A549 (cell line): Measurements from ENCODE around the gene FBXO34. TPM values are rescaled to one million over a fixed set of nuclear protein-coding genes. Genes with fewer than 3 reads are reported as not detected.

Experiments used
- ATAC-seq, 2 experiments: fragments of 200-7000 bp in 1 of 2; fragments of >200 bp in 1 of 2; cut with Nextera tagmentation in 1 of 2; cut with Tn5 transposase in 1 of 2; 3 replicates each; pipeline versions ENCODE4 v1.8.0 to v1.9.1; 2018 to 2020; ENCODE audit warnings: mild to moderate bottlenecking in 1 of 2, moderate library complexity in 1 of 2
- CTCF ChIA-PET: fragments of 300-600 bp; sonication (Branson Sonifier 250); formaldehyde crosslinking; extraction: SDS; loops from one replicate; lab custom pipeline; 2021; ENCODE audit warnings: antibody characterized with exemption, inconsistent platforms; lab: Yijun Ruan, JAX
- POLR2A ChIA-PET: fragments of 350-600 bp; formaldehyde crosslinking; extraction: SDS; loops from one replicate; lab custom pipeline; 2021; ENCODE audit warnings: antibody characterized with exemption, inconsistent platforms; lab: Yijun Ruan, JAX
- DNase-seq, 2 experiments: peaks; one replicate each; pipeline versions ENCODE4 v3.0.0 to v3.0.0-alpha.2; 2011 to 2016; ENCODE audit warnings: low read depth in 1 of 2, low spot score in 1 of 2
- FAIRE-seq: peaks from 2 replicates; lab custom pipeline; 2011; peaks lifted over from hg19 to GRCh38; lab: Jason Lieb, UNC
- H3K27ac ChIP-seq, 2 experiments: fragments of >200 bp; sonication (Bioruptor Twin); formaldehyde crosslinking; 3 replicates each; pipeline ENCODE4 v1.5.1; 2016 to 2017
- H3K4me1 ChIP-seq: fragments of >200 bp; sonication (Bioruptor Twin); formaldehyde crosslinking; 3 replicates; pipeline ENCODE4 v1.6.1; 2016
- H3K4me2 ChIP-seq: fragments of >200 bp; sonication (Bioruptor Twin); formaldehyde crosslinking; 3 replicates; pipeline ENCODE4 v1.6.1; 2016
- H3K4me3 ChIP-seq: fragments of >200 bp; sonication (Bioruptor Twin); formaldehyde crosslinking; 3 replicates; pipeline ENCODE4 v1.5.1; 2016
- H3K9me3 ChIP-seq: fragments of >200 bp; sonication (Bioruptor Twin); formaldehyde crosslinking; 3 replicates; pipeline ENCODE4 v1.6.1; 2016
- BCL3 ChIP-seq: fragments of >200 bp; sonication (Bioruptor Twin); formaldehyde crosslinking; IDR thresholded peaks from 3 replicates; pipeline ENCODE4 v1.6.1; 2016
- CBX8 ChIP-seq: fragments of 200-600 bp; sonication (generic); IDR thresholded peaks from 2 replicates; pipeline ENCODE4 v1.6.1; 2016
- CEBPB ChIP-seq, 2 experiments: fragments of >200 bp in 1 of 2; sonication (Bioruptor Twin) in 1 of 2; formaldehyde crosslinking in 1 of 2; IDR thresholded peaks; 2 replicates each; pipeline ENCODE4 v1.6.1; 2012 to 2016
- CHD2 ChIP-seq: fragments of 150-350 bp; IDR thresholded peaks from 2 replicates; pipeline ENCODE4 v1.6.1; 2014; ENCODE audit warnings: low read length; ENCODE audit not compliant: partially characterized antibody
- CHD4 ChIP-seq: fragments of 200-600 bp; sonication (generic); IDR thresholded peaks from 2 replicates; pipeline ENCODE4 v1.6.1; 2016; ENCODE audit warnings: antibody characterized with exemption, mild to moderate bottlenecking, borderline replicate concordance
- CTCF ChIP-seq: fragments of >200 bp; sonication (Bioruptor Twin); formaldehyde crosslinking; IDR thresholded peaks from 3 replicates; pipeline ENCODE4 v1.5.1; 2016
- EP300 ChIP-seq, 2 experiments: fragments of >200 bp; sonication (Bioruptor Twin); formaldehyde crosslinking; IDR thresholded peaks; 2 replicates in 1 of 2; 3 replicates in 1 of 2; pipeline ENCODE4 v1.6.1; 2016 to 2017
- ESRRA ChIP-seq: fragments of 150-350 bp; IDR thresholded peaks from 2 replicates; pipeline ENCODE4 v1.6.1; 2014; ENCODE audit warnings: mild to moderate bottlenecking, low read length, borderline replicate concordance
- FOSL2 ChIP-seq, 2 experiments: fragments of 450-650 bp in 1 of 2; fragments of >200 bp in 1 of 2; sonication (Bioruptor Twin) in 1 of 2; formaldehyde crosslinking; IDR thresholded peaks; 2 replicates each; pipeline versions ENCODE4 v1.5.0 to v1.6.1; 2016 to 2020; ENCODE audit warnings: mild to moderate bottlenecking in 1 of 2, moderate library complexity in 1 of 2
- GATA3 ChIP-seq: IDR thresholded peaks from 2 replicates; pipeline ENCODE4 v1.6.1; 2012; ENCODE audit warnings: borderline replicate concordance
- HDAC2 ChIP-seq: fragments of 200-600 bp; sonication (generic); IDR thresholded peaks from 2 replicates; pipeline ENCODE4 v1.6.1; 2016
- HES2 ChIP-seq: fragments of >200 bp; sonication (Bioruptor Twin); formaldehyde crosslinking; IDR thresholded peaks from 2 replicates; pipeline ENCODE4 v1.6.1; 2016
- HEYL ChIP-seq: fragments of 250-450 bp; sonication (Bioruptor Pico); IDR thresholded peaks from 2 replicates; pipeline ENCODE4 v1.8.0; 2021; ENCODE audit warnings: mild to moderate bottlenecking, moderate library complexity
- HOXA7 ChIP-seq: fragments of 250-450 bp; sonication (Bioruptor Pico); IDR thresholded peaks from 2 replicates; pipeline ENCODE4 v1.5.0; 2020; ENCODE audit warnings: mild to moderate bottlenecking, moderate library complexity
- JUNB ChIP-seq: fragments of >200 bp; sonication (Bioruptor Twin); formaldehyde crosslinking; IDR thresholded peaks from 2 replicates; pipeline ENCODE4 v1.6.1; 2016
- MAFK ChIP-seq: fragments of 450-650 bp; IDR thresholded peaks from 2 replicates; pipeline ENCODE4 v1.6.1; 2014; ENCODE audit not compliant: partially characterized antibody
- MAX ChIP-seq: IDR thresholded peaks from 2 replicates; pipeline ENCODE4 v1.6.1; 2012
- NR3C1 ChIP-seq: fragments of >200 bp; sonication (Bioruptor Twin); formaldehyde crosslinking; IDR thresholded peaks from 3 replicates; pipeline ENCODE4 v1.6.1; 2017
- PBX3 ChIP-seq: IDR thresholded peaks from 2 replicates; pipeline ENCODE4 v1.6.1; 2012
- PHF8 ChIP-seq: fragments of 200-600 bp; sonication (generic); IDR thresholded peaks from 2 replicates; pipeline ENCODE4 v1.6.1; 2016; ENCODE audit warnings: low read depth, mild to moderate bottlenecking, antibody characterized with exemption, moderate library complexity, borderline replicate concordance
- POLR2A ChIP-seq: IDR thresholded peaks from 2 replicates; pipeline ENCODE4 v1.6.1; 2012; ENCODE audit warnings: mild to moderate bottlenecking, low read length
- POLR2AphosphoS2 ChIP-seq: conservative IDR thresholded peaks from 2 replicates; pipeline ENCODE4 v1.6.1; 2012; ENCODE audit warnings: low read length, improper control_type of control experiment, inconsistent platforms
- RAD21 ChIP-seq, 2 experiments: fragments of >200 bp in 1 of 2; sonication (Bioruptor Twin) in 1 of 2; formaldehyde crosslinking in 1 of 2; IDR thresholded peaks in 1 of 2; conservative IDR thresholded peaks in 1 of 2; 2 replicates in 1 of 2; 3 replicates in 1 of 2; pipeline ENCODE4 v1.6.1; 2012 to 2018; ENCODE audit warnings: inconsistent platforms in 1 of 2
- RARB ChIP-seq: fragments of 250-450 bp; sonication (Bioruptor Pico); IDR thresholded peaks from 2 replicates; pipeline ENCODE4 v1.8.0; 2021; ENCODE audit warnings: mild to moderate bottlenecking, moderate library complexity
- TFCP2L1 ChIP-seq: fragments of 250-450 bp; sonication (Bioruptor Pico); IDR thresholded peaks from 2 replicates; pipeline ENCODE4 v1.5.0; 2021; ENCODE audit warnings: mild to moderate bottlenecking
- TP53 ChIP-seq: fragments of 250-450 bp; sonication (Bioruptor Pico); IDR thresholded peaks from 2 replicates; pipeline ENCODE4 v1.5.0; 2021; ENCODE audit warnings: mild to moderate bottlenecking, moderate library complexity
- ZC3H11A ChIP-seq: fragments of 450-650 bp; IDR thresholded peaks from 2 replicates; pipeline ENCODE4 v1.6.1; 2014; ENCODE audit warnings: antibody characterized with exemption, mild to moderate bottlenecking
- WGBS: methylation state at CpG from one replicate; pipeline ENCODE4 v1.1.6; 2017; ENCODE audit errors: missing lambda C conversion rate; 5-methylcytosine and 5-hydroxymethylcytosine counted together
- polyA plus RNA-seq, 4 experiments: library from polyadenylated mRNA; depleted of rRNA in 3 of 4; stranded (reverse); fragments of >200 nt; fragmentation: RNase III in 1 of 4; extraction: RNeasy Plus Mini Kit Qiagen cat#74134 plus additional on column Dnase treatment in 1 of 4; gene quantifications; 2 replicates in 3 of 4; 3 replicates in 1 of 4; pipeline ENCODE4 v1.2.3, GENCODE V29; 2011 to 2017
- TF ChIP-seq, protein P1 (sequence below): fragments of 250-450 bp; sonication (Bioruptor Pico); IDR thresholded peaks from 2 replicates; pipeline ENCODE4 v1.5.0; 2020; ENCODE audit warnings: low read depth, mild to moderate bottlenecking, moderate library complexity
- TF ChIP-seq, protein P2 (sequence below): fragments of 150-350 bp; IDR thresholded peaks from 2 replicates; pipeline ENCODE4 v1.6.1; 2014; ENCODE audit warnings: low read depth, mild to moderate bottlenecking, low read length

Gene FBXO34
- polyA plus RNA-seq, 2 of the 4 experiments (the other 2 are of a cell fraction), result 15.4 to 28.0 TPM

DNA sequence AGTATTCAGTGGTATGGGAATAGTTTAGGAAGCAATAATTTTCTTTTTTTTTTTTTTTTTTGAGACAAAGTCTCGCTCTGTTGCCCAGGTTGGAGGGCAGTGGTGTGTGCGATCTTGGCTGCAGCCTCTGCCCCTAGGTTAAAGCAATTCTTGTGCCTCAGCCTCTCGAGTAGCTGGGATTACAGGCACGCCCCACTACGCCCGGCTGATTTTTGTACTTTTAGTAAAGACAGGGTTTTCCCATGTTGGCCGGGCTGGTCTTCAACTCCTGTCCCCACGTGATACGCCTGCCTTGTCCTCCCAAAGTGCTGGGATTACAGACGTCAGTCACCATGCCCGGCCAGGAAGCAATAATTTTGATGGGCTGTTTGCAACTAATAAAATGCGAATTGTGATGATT is 78.3 kb downstream of the FBXO34 start:
- no peak for ATAC-seq
- POLR2A ChIA-PET, result no interaction called here

GRCh38 chr14:55350461-55350860 is 79.2 kb downstream of the FBXO34 start:
- POLR2A ChIA-PET, result no interaction called here
- 0 out of 6 replicates have a peak, but pooled peaks of 1 of the 2 experiments have one; percentile 26 for ATAC-seq
- TF ChIP-seq HDAC2 (no peak), TP53 (CRISPR knock-in tag) (no peak), GATA3 (no peak), RAD21 (conservative IDR thresholded peaks at IDR 0.05 in 1 of 2, IDR thresholded peaks at IDR 0.05 in 1 of 2) (no peak), CHD4 (no peak), PHF8 (no peak), NR3C1 (no peak), RARB (CRISPR knock-in tag) (no peak), CBX8 (no peak), HEYL (CRISPR knock-in tag) (no peak), FOSL2 (IDR thresholded peaks at IDR 0.05) (no peak), FOSL2 (CRISPR knock-in tag; IDR thresholded peaks at IDR 0.05) (no peak), POLR2A (no peak), EP300 (IDR thresholded peaks at IDR 0.05) (no peak), POLR2AphosphoS2 (no peak), HES2 (no peak)
- TF ChIP-seq, protein P1, sequence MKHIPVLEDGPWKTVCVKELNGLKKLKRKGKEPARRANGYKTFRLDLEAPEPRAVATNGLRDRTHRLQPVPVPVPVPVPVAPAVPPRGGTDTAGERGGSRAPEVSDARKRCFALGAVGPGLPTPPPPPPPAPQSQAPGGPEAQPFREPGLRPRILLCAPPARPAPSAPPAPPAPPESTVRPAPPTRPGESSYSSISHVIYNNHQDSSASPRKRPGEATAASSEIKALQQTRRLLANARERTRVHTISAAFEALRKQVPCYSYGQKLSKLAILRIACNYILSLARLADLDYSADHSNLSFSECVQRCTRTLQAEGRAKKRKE, result no peak

More for the DNA sequence above, 78.3 kb downstream of the FBXO34 start:
- Histone ChIP-seq H3K27ac (no peak overlapping the region), H3K4me3 (no peak overlapping the region)
- no peak for TF ChIP-seq CTCF
- TF ChIP-seq BCL3, result no peak
- no peak for TF ChIP-seq HOXA7 (CRISPR knock-in tag)
- no peak for TF ChIP-seq CEBPB (IDR thresholded peaks at IDR 0.05)
- no peak for TF ChIP-seq TFCP2L1 (CRISPR knock-in tag)
- TF ChIP-seq ESRRA, result no peak
- no peak for TF ChIP-seq CHD2
- TF ChIP-seq ZC3H11A, result no peak
- TF ChIP-seq MAFK, result no peak
- TF ChIP-seq MAX, result no peak
- TF ChIP-seq PBX3, result no peak
- no peak for TF ChIP-seq CHD4
- TF ChIP-seq JUNB, result no peak
- TF ChIP-seq, protein P2, sequence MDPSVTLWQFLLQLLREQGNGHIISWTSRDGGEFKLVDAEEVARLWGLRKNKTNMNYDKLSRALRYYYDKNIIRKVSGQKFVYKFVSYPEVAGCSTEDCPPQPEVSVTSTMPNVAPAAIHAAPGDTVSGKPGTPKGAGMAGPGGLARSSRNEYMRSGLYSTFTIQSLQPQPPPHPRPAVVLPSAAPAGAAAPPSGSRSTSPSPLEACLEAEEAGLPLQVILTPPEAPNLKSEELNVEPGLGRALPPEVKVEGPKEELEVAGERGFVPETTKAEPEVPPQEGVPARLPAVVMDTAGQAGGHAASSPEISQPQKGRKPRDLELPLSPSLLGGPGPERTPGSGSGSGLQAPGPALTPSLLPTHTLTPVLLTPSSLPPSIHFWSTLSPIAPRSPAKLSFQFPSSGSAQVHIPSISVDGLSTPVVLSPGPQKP, result no peak
- TF ChIP-seq, all 56 proteins: peak for 0
- Histone ChIP-seq H3K4me1 (no peaks in the 10 kb centered on the region), H3K4me2 (no peak overlapping the region), H3K9me3 (no peaks in the 10 kb centered on the region)
- FAIRE-seq (no peak), DNase-seq (no peak)
- CTCF ChIA-PET, result interaction anchor here (1.5 to 2.1 kb wide), 3 partner anchors 17 to 138 kb away, joined by 4 to 5 read pairs (median 4); no protein-coding TSS in a partner anchor
- WGBS, result 88% methylated on average over 12 of the region's 12 CpGs

More at GRCh38 chr14:55350461-55350860, 79.2 kb downstream of the FBXO34 start:
- H3K9me3 ChIP-seq, result no peaks in the 10 kb centered on the region
- no peak for DNase-seq
- H3K4me1 ChIP-seq, result no peaks in the 10 kb centered on the region
- no peak overlapping the region for H3K4me2 ChIP-seq
- H3K27ac ChIP-seq, result no peak overlapping the region
- WGBS, result 95% methylated on average over 4 of the region's 4 CpGs
- H3K4me3 ChIP-seq, result no peak overlapping the region
- CTCF ChIA-PET, result interaction anchor here (0.5 to 2.1 kb wide), 6 partner anchors 10 to 139 kb away, joined by 3 to 5 read pairs (median 4); no protein-coding TSS in a partner anchor
- no peak for FAIRE-seq
